ENCODE results near the gene ARHGEF2.

DNA sequence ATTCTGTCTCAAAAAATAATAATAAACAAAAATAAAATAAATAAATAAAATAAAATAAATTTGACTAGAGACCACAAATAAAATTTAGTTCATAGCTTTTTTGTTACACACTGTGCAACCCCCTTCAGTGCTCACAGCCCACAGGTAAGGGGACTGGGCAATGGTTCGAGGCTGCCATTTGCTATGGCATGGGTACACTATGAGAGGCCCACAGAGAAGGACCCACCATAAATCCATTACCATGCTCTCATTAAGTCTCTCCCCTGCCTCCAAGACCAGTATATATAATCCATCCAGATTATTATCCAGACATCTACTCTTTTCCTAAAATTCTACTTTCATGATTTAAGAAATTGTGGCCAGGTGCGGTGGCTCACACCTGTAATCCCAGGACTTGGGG lies 58.5 kb downstream of the ARHGEF2 start:
- TF ChIP-seq, protein P1, sequence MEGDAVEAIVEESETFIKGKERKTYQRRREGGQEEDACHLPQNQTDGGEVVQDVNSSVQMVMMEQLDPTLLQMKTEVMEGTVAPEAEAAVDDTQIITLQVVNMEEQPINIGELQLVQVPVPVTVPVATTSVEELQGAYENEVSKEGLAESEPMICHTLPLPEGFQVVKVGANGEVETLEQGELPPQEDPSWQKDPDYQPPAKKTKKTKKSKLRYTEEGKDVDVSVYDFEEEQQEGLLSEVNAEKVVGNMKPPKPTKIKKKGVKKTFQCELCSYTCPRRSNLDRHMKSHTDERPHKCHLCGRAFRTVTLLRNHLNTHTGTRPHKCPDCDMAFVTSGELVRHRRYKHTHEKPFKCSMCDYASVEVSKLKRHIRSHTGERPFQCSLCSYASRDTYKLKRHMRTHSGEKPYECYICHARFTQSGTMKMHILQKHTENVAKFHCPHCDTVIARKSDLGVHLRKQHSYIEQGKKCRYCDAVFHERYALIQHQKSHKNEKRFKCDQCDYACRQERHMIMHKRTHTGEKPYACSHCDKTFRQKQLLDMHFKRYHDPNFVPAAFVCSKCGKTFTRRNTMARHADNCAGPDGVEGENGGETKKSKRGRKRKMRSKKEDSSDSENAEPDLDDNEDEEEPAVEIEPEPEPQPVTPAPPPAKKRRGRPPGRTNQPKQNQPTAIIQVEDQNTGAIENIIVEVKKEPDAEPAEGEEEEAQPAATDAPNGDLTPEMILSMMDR (IDR thresholded peaks at IDR 0.05) = no peak
- TF ChIP-seq POLR2A (IDR thresholded peaks at IDR 0.05) = no peak
